Osteoblast (primary cell): ENCODE data around the gene MYADML2. TPM values are rescaled to one million over a fixed set of nuclear protein-coding genes. Genes with fewer than 3 reads are reported as not detected.

Experiments used
- DNase-seq: peaks from one replicate; pipeline ENCODE4 v3.0.0; 2011; ENCODE audit warnings: low spot score, mixed read lengths; ENCODE audit not compliant: insufficient read length; ENCODE audit errors: missing footprints
- H2AFZ ChIP-seq: 2 replicates; pipeline ENCODE4 v1.6.0; 2011; ENCODE audit warnings: mild to moderate bottlenecking, low read length
- H3K27ac ChIP-seq: 2 replicates; pipeline ENCODE4 v1.5.1; 2011; ENCODE audit warnings: mild to moderate bottlenecking, low read depth, low read length, moderate library complexity
- H3K27me3 ChIP-seq: 2 replicates; pipeline ENCODE4 v1.6.0; 2012; ENCODE audit warnings: mild to moderate bottlenecking, control low read depth, inconsistent platforms, low read length, moderate library complexity; ENCODE audit not compliant: insufficient read depth
- H3K36me3 ChIP-seq: 2 replicates; pipeline ENCODE4 v1.5.1; 2011; ENCODE audit warnings: mild to moderate bottlenecking, low read length, control low read depth, moderate library complexity; ENCODE audit not compliant: insufficient read depth
- H3K4me1 ChIP-seq: 2 replicates; pipeline ENCODE4 v1.5.1; 2011; ENCODE audit warnings: mild to moderate bottlenecking, low read length, control low read depth, moderate library complexity; ENCODE audit not compliant: insufficient read depth
- H3K4me2 ChIP-seq: 2 replicates; pipeline ENCODE4 v1.6.0; 2011; ENCODE audit warnings: mild to moderate bottlenecking, low read length; ENCODE audit not compliant: insufficient read depth
- H3K4me3 ChIP-seq: fragments of 200-600 bp; sonication (generic); 3 replicates; pipeline ENCODE4 v1.5.1; 2012; ENCODE audit warnings: mild to moderate bottlenecking, low read length, inconsistent platforms; ENCODE audit not compliant: insufficient read depth
- H3K79me2 ChIP-seq: 2 replicates; pipeline ENCODE4 v1.6.0; 2012; ENCODE audit warnings: mild to moderate bottlenecking, low read length, control low read depth, inconsistent platforms; ENCODE audit not compliant: insufficient read depth
- H3K9me3 ChIP-seq: 2 replicates; pipeline ENCODE4 v1.5.1; 2011; ENCODE audit warnings: low read depth, low read length, control low read depth
- H4K20me1 ChIP-seq: 2 replicates; pipeline ENCODE4 v1.6.0; 2012; ENCODE audit warnings: mild to moderate bottlenecking, low read length, control low read depth; ENCODE audit not compliant: insufficient read depth
- CTCF ChIP-seq: IDR thresholded peaks from 2 replicates; pipeline ENCODE4 v1.5.1; 2011; ENCODE audit warnings: mild to moderate bottlenecking, low read depth, low read length, moderate library complexity; ENCODE audit errors: extremely low read depth
- total RNA-seq: library from RNA; depleted of rRNA; stranded (reverse); fragments of >200 nt; gene quantifications from 2 replicates; pipeline ENCODE4 v1.2.3, GENCODE V29; 2012

The MYADML2 gene
- total RNA-seq, 1 donor: not detected

GRCh38 chr17:81929253-81930141 lies 17.5 kb downstream of the MYADML2 start:
- Histone ChIP-seq H3K9me3 (no peaks in the 10 kb centered on the region), H3K79me2 (peaks cover 26% of the 10 kb centered on the region), H3K4me3 (peak overlapping the region; percentile 89), H4K20me1 (peaks cover 16% of the 10 kb centered on the region), H3K4me2 (peak overlapping the region; percentile 88), H3K27me3 (no peaks in the 10 kb centered on the region), H3K4me1 (peaks cover 14% of the 10 kb centered on the region), H3K27ac (no peak overlapping the region), H3K36me3 (peaks cover 8% of the 10 kb centered on the region), H2AFZ (no peak overlapping the region)
- no peak for DNase-seq
- no peak for TF ChIP-seq CTCF

- H4K20me1 ChIP-seq: peaks cover 21% of the 10 kb centered on the region
- DNase-seq: peak; percentile 96
- no peaks in the 10 kb centered on the region for H3K27me3 ChIP-seq
- H3K4me2 ChIP-seq: peak overlapping the region; percentile 88
- peaks cover 34% of the 10 kb centered on the region for H3K79me2 ChIP-seq
- no peaks in the 10 kb centered on the region for H3K9me3 ChIP-seq
- H3K4me3 ChIP-seq: peak overlapping the region; percentile 89
- no peak overlapping the region for H3K27ac ChIP-seq
- no peak for TF ChIP-seq CTCF
- H3K4me1 ChIP-seq: peaks cover 21% of the 10 kb centered on the region
- no peaks in the 10 kb centered on the region for H3K36me3 ChIP-seq
- H2AFZ ChIP-seq: peak overlapping the region; percentile 70
Observed at GRCh38 chr17:81928544-81929252, 18.3 kb downstream of the MYADML2 start.

GRCh38 chr17:81927653-81928543 lies 19.1 kb downstream of the MYADML2 start, which contains the start of gene MAFG:
Gene MAFG (minus strand): TSS chr17:81927735. CDS start chr17:81923185, 4,550 bp downstream.
- Histone ChIP-seq H3K27ac (peak within 1 kb of the TSS; percentile 89), H3K36me3 (no peaks in the 10 kb centered on the region), H3K79me2 (peaks cover 41% of the 10 kb centered on the region), H3K4me3 (peak within 1 kb of the TSS; percentile 89), H2AFZ (peak within 1 kb of the TSS; percentile 70), H3K9me3 (no peaks in the 10 kb centered on the region), H3K4me1 (peaks cover 23% of the 10 kb centered on the region), H3K4me2 (peak within 1 kb of the TSS; percentile 88), H3K27me3 (no peaks in the 10 kb centered on the region), H4K20me1 (peaks cover 22% of the 10 kb centered on the region)
- TF ChIP-seq CTCF: peak; percentile 34
- peak; percentile 100 for DNase-seq
